Spleen (tissue), 7 donors: ENCODE measurements around the gene DLX2.

ENCODE experiments used
- POLR2A ChIP-seq, 3 donors: fragments of 450-650 bp; IDR thresholded peaks; one replicate each; pipeline ENCODE4 v1.5.1; 2017; ENCODE audit warnings: antibody characterized with exemption in 3 of 3, mild to moderate bottlenecking in 1 of 3
- POLR2AphosphoS5 ChIP-seq, 3 donors: sonication (generic); formaldehyde crosslinking; IDR thresholded peaks; one replicate each; pipeline ENCODE4 v1.5.1; 2017; ENCODE audit warnings: antibody characterized with exemption in 3 of 3
- TF ChIP-seq, protein P1 (sequence below), 11 experiments: fragments of 200-600 bp in 7 of 11; fragments of 450-650 bp in 4 of 11; sonication (generic) in 4 of 11; IDR thresholded peaks in 8 of 11; conservative IDR thresholded peaks in 3 of 11; 1 replicate in 7 of 11; 2 replicates in 4 of 11; pipeline versions ENCODE4 v1.4.0 to v1.8.0; 2016 to 2021; ENCODE audit warnings: antibody characterized with exemption in 11 of 11, inconsistent platforms in 4 of 11, mild to moderate bottlenecking in 1 of 11
- donor health status: DM: no; HTN: no; CAD: no; lungs with moderate emphysema.
- donor health status: DM: no; HTN: no; CAD: no.
- donor health status: DM: no; HTN: no; CAD: no.

DNA sequence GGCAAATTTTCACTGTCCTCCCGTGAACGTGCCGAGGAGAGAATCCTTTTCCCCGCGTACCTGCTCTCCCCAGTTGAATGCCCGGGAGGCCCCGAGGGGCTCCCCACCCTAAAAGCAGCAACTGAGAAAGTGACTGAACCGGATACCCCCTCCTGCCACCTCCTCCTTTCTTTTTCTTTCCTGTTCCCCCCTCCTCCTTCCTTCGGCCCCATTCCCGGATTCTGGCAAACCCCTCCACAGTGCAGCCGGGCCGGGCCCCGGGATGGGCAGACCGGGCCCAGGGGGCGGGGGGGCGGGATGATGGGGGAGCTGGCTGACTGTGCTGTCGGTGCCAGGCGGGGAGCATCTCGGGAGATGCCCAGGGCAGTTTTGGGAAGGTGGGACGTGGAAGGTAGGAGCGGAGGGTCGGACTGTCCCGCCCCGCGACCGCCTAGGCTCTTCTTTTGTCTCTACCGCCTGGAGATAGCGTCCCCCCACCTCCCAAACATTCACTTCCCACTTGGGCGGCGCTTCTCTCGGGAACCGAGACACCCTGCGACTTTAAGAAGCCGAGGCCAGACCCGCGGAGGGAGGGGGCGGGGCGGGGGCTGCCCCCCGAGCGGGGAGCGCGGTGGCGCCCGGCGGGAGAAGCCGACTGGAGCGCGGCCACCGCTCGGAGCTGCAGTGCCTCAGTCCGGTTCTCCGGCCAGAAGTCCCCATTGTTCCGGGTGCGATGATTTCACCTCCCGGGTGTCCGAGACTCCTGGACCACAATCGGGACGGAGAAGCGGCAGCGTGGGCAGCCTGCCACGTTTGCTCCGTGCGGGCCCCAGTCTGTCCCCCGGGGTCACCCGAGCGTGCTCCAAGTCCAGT is 8.2 kb downstream of the DLX2 start:
- TF ChIP-seq, protein P1, sequence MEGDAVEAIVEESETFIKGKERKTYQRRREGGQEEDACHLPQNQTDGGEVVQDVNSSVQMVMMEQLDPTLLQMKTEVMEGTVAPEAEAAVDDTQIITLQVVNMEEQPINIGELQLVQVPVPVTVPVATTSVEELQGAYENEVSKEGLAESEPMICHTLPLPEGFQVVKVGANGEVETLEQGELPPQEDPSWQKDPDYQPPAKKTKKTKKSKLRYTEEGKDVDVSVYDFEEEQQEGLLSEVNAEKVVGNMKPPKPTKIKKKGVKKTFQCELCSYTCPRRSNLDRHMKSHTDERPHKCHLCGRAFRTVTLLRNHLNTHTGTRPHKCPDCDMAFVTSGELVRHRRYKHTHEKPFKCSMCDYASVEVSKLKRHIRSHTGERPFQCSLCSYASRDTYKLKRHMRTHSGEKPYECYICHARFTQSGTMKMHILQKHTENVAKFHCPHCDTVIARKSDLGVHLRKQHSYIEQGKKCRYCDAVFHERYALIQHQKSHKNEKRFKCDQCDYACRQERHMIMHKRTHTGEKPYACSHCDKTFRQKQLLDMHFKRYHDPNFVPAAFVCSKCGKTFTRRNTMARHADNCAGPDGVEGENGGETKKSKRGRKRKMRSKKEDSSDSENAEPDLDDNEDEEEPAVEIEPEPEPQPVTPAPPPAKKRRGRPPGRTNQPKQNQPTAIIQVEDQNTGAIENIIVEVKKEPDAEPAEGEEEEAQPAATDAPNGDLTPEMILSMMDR (IDR thresholded peaks at IDR 0.05 in 8 of 11, conservative IDR thresholded peaks at IDR 0.05 in 3 of 11) = no peak
- TF ChIP-seq POLR2A (IDR thresholded peaks at IDR 0.05) (no peak), POLR2AphosphoS5 (IDR thresholded peaks at IDR 0.05) (no peak)
